ENCODE data around the gene MRPS21.
"Not testable (repeated sequence)": the region's sequence is repeated elsewhere in the genome, so short reads cannot be mapped to it uniquely, and the experiment has no call there.

The MRPS21 gene

GRCh38 chr1:150281758-150282557 lies 11.7 kb upstream of the MRPS21 start, which contains the start of gene CIART:
TSS of gene CIART (plus strand) at chr1:150282554. CDS start at chr1:150283268, 714 bp downstream.
- DNase-seq (ENCODE audit: low spot score) = peak; percentile 69

DNA sequence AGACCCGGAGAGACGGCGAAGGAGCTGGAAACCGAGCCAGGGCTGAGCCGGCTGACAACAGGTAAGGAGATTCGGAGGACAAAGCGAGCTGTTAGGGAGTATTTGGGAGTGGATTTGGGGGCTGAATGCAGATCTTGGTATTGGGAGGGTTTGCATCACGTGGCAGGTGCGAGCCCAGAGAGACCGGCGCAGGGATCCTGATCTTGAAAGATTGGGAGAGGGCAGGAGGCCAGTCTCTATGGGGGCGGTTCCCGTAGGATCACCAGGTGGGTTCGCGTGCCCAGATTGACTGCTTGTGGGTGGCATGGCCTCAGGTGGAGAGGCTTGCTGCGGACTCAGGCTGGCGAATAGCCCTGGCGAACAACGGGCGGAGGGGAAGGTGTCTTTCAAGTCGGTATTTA lies 11.1 kb upstream of the MRPS21 start:
- DNase-seq (ENCODE audit: low spot score) = no peak

- DNase-seq (ENCODE audit: low spot score) = no peak
Measured at GRCh38 chr1:150283260-150283659, 10.4 kb upstream of the MRPS21 start.

- no peak for DNase-seq (ENCODE audit: low spot score)
Measured at GRCh38 chr1:150288382-150288781, 5.3 kb upstream of the MRPS21 start.

DNA sequence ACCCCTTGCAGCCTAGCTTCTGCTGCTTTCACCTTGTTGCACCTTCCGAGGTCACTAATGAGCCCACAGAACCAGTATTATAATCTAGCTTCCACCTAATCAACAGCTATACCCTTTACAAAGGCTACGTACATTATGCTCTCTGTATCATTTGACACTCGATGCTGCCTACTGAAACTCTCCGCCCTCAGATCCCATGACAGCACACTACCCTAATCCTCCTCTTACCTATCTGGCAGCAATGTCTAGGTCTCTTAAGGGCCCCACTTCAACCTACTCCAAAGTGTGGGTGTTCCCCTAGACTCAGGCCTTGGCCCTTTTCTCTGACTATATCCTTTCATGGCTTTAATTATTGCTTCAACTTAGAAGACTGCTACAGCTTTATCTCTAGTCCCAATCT lies 4.8 kb upstream of the MRPS21 start:
- DNase-seq (ENCODE audit: low spot score) = no peak

GRCh38 chr1:150295476-150295875 lies 1.8 kb downstream of the MRPS21 start:
- DNase-seq (ENCODE audit: low spot score) = no peak

- DNase-seq (ENCODE audit: low spot score) = no peak
Measured at GRCh38 chr1:150299716-150300115, 6.1 kb downstream of the MRPS21 start.

DNA sequence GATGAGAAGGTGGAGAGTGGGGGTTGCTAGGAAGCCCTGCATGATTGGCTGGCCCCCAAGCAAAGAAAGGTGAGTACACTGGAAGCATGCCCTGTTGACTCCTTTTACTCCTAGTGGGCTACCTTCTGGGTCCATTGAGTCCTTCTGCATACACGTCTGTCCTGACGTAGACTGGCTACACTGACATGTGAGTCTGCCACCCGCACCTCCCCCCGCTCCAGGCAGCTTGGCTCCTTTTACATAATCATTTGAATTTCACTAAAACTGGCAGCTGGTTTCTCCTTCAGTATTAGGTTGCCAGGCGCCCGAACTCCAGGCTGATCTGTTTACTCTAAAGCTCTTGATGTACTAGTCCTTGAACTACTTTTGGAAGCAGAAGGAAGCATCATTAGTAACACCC lies 8.7 kb downstream of the MRPS21 start:
- no peak for DNase-seq (ENCODE audit: low spot score)

DNA sequence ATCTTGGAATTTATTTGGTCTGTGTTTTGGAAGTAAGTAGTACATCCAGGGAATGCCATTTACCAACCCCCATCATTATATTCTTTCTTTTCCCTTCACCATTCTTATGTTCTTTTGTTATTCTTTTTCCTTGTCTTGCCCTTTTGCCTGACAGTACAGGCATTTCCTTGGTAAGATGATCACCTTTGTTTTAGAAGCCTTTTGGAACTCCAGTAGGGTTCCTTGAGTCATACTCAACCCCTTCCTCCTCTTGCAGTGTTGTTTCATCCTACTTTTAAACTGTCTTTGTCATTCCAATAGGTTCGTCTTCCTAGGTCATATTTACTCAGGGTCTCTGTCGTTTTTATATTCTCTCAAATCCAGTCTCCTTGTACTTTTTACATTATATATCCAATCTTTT lies 9.2 kb downstream of the MRPS21 start:
- DNase-seq (ENCODE audit: low spot score) = no peak

DNA sequence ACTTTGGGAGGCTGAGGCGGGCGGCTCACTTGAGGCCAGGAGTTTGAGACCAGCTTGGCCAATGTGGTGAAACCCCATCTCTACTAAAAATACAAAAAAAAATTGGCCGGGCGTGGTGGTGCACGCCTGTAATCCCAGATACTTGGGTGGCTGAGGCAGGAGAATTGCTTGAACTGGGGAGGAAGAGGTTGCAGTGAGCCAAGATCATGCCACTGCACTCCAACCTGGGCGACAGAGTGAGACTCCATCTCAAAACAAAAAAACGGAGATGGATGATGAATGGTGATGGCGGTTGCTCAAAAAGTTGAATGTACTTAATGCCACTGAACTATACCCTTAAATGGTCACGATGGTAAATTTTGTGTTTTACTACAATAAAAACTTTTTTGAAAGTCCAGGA lies 14.9 kb downstream of the MRPS21 start:
- not testable (repeated sequence) for DNase-seq (ENCODE audit: low spot score)

DNA sequence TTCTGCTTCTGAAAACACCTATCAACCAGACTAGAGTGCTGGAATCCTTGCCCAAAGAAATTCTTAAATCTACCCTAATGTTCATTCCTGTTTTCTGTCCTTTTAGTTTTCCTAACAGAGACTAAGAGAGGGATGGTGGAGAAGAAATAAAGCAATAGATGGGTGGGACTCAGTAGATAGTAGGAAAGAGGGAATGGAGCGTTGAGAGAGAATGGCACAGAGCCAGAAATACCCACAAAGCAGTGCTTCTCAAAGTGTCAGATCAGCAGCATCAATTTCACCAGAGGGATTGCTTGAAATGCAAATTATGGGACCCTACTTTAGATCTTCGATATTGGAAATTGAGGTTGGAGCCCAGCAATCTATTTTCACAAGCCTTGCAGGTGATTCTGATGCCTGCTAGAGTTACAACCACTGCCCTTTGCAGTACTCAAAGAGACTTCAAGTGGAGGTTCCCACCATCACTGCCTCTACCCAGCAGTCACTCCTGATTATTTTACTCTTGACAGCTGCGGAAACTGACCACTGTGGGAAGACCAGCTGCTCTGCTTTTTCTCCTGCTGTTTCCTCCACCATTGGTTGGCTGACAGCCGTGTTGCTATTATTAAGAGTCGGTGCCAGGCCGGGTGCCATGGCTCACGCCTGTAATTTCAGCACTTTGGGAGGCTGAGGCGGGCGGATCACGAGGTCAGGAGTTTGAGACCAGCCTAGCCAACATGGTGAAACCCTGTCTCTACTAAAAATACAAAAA lies 16.3 kb downstream of the MRPS21 start:
- DNase-seq (ENCODE audit: low spot score) = no peak

- no peak for DNase-seq (ENCODE audit: low spot score)
Measured at GRCh38 chr1:150311762-150312161, 18.1 kb downstream of the MRPS21 start.

DNA sequence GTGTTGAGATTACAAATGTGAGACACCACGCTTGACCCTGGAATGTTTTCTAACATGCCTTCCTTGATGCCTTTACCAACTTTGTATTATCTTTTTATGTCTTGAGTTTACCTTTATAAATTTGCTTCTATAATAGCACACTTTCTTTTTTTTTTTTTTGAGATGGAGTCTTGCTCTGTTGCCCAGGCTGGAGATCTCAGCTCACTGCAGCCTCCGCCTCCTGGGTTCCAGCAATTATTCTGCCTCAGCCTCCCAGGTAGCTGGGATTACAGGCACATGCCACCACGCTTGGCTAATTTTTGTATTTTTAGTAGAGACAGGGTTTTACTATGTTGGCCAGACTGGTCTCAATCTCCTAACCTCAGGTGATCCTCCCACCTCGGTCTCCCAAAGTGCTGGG lies 21.0 kb downstream of the MRPS21 start:
- not testable (repeated sequence) for DNase-seq (ENCODE audit: low spot score)

- DNase-seq (ENCODE audit: low spot score) = no peak
Measured at GRCh38 chr1:150320667-150320978, 27.0 kb downstream of the MRPS21 start.

GRCh38 chr1:150321826-150322166 lies 28.1 kb downstream of the MRPS21 start:
- DNase-seq (ENCODE audit: low spot score) = no peak

DNA sequence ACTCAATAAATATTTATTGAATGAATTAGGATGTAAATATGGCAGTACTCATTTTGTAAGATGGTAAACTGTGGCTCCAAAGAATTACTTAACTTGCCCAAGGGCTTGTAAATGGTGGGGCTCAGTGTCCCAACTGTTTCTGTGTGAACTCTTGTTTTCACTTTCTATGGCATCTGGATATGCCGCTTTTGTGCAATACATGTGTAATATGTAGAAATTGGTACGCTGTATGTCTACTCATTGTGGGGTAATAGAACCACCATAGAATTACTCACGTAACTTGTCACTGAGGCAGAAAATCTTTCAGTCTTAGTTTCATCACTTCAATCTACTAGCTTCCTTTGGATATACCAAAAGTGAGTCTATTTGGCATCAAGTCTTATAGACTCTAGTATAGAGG lies 28.6 kb downstream of the MRPS21 start:
- no peak for DNase-seq (ENCODE audit: low spot score)

- no peak for DNase-seq (ENCODE audit: low spot score)
Measured at GRCh38 chr1:150332651-150333290, 39.1 kb downstream of the MRPS21 start.

DNA sequence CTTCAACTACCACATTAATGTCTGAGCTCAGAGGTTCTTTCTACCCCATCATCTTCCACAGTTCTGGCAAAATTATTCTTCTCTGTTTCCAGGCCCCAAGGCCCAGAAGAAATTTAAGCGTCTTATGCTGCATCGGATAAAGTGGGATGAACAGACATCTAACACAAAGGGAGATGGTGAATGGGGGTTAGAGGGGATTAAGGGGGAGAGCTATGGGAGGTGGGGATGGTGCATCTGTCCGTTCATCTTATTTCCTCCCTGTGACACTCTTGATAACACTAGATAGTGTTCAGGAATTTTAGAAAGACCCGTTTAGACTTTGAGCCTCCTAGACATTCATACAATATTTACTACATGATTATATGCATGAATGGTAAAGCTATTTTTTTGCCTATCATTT lies 52.7 kb downstream of the MRPS21 start:
- no peak for DNase-seq (ENCODE audit: low spot score)

DNA sequence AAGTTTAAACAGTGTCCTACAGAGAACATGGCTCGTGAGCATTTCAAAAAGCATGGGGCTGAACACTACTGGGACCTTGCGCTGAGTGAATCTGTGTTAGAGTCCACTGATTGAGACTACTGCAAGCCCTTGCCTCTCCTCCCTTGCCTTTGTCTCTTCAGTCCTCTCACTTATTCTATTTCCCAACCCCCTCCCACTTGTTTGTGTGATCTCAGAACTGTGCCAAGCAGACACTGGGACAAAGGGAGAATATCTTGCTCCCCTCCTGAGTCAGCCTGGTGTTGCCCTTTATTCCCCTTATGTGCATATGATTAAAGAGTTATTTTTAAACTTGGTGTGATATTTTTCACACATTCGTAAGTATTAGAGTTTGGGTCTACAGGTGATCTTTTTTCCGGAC lies 59.2 kb downstream of the MRPS21 start:
- no peak for DNase-seq (ENCODE audit: low spot score)
